H9 (cell line): Measurements from ENCODE around the gene MX2. TPM values are rescaled to one million over a fixed set of nuclear protein-coding genes. Genes with fewer than 3 reads are reported as not detected.

Experiments used
- DNase-seq: peaks from one replicate; pipeline ENCODE4 v3.0.0-alpha.2; 2017
- H2AFZ ChIP-seq: one replicate; pipeline ENCODE4 v1.6.1; 2013; ENCODE audit warnings: mild to moderate bottlenecking, low read length, control low read depth, moderate library complexity
- H2AK5ac ChIP-seq: 2 replicates; pipeline ENCODE4 v1.6.1; 2013; ENCODE audit warnings: low read length, control low read depth, mixed read lengths; ENCODE audit not compliant: insufficient read length
- H2BK120ac ChIP-seq: one replicate; pipeline ENCODE4 v1.6.1; 2013; ENCODE audit warnings: low read depth, mild to moderate bottlenecking, low read length, control low read depth, inconsistent platforms; ENCODE audit not compliant: poor library complexity, severe bottlenecking
- H2BK12ac ChIP-seq: 2 replicates; pipeline ENCODE4 v1.6.1; 2013; ENCODE audit warnings: low read length, control low read depth, mixed read lengths, low read depth; ENCODE audit not compliant: insufficient read length
- H2BK15ac ChIP-seq: 2 replicates; pipeline ENCODE4 v1.6.1; 2013; ENCODE audit warnings: low read depth, low read length, control low read depth
- H2BK20ac ChIP-seq: one replicate; pipeline ENCODE4 v1.6.1; 2013; ENCODE audit warnings: low read depth, mild to moderate bottlenecking, low read length, control low read depth, inconsistent platforms; ENCODE audit not compliant: poor library complexity, severe bottlenecking
- H2BK5ac ChIP-seq: 2 replicates; pipeline ENCODE4 v1.6.1; 2013; ENCODE audit warnings: low read length, control low read depth, mixed read lengths; ENCODE audit not compliant: insufficient read length
- H3K14ac ChIP-seq: 2 replicates; pipeline ENCODE4 v1.6.1; 2013; ENCODE audit warnings: low read length, control low read depth; ENCODE audit not compliant: insufficient read depth
- H3K18ac ChIP-seq: 2 replicates; pipeline ENCODE4 v1.6.1; 2013; ENCODE audit warnings: low read depth, mild to moderate bottlenecking, mixed read lengths, low read length, control low read depth; ENCODE audit not compliant: insufficient read length
- H3K23ac ChIP-seq: 2 replicates; pipeline ENCODE4 v1.6.1; 2013; ENCODE audit warnings: low read length, control low read depth, mixed read lengths, low read depth; ENCODE audit not compliant: insufficient read length
- H3K23me2 ChIP-seq: 2 replicates; pipeline ENCODE4 v1.6.1; 2013; ENCODE audit warnings: low read depth, mild to moderate bottlenecking, mixed read lengths, low read length, control low read depth; ENCODE audit not compliant: insufficient read length, poor library complexity, severe bottlenecking
- H3K27ac ChIP-seq: 2 replicates; pipeline ENCODE4 v1.5.1; 2013; ENCODE audit warnings: low read length, control low read depth, mixed read lengths, low read depth; ENCODE audit not compliant: insufficient read length
- H3K27me3 ChIP-seq: 2 replicates; pipeline ENCODE4 v1.6.1; 2013; ENCODE audit warnings: low read length, control low read depth, inconsistent platforms; ENCODE audit not compliant: insufficient read depth
- H3K4ac ChIP-seq: 2 replicates; pipeline ENCODE4 v1.6.1; 2013; ENCODE audit warnings: low read depth, mild to moderate bottlenecking, control low read depth, inconsistent platforms, low read length, moderate library complexity
- H3K4me1 ChIP-seq: 2 replicates; pipeline ENCODE4 v1.6.1; 2013; ENCODE audit warnings: low read length, control low read depth, inconsistent platforms; ENCODE audit not compliant: insufficient read depth
- H3K4me2 ChIP-seq: 2 replicates; pipeline ENCODE4 v1.6.1; 2013; ENCODE audit warnings: low read length, control low read depth, mixed read lengths; ENCODE audit not compliant: insufficient read length, insufficient read depth
- H3K56ac ChIP-seq: 2 replicates; pipeline ENCODE4 v1.6.1; 2013; ENCODE audit warnings: low read depth, mild to moderate bottlenecking, mixed read lengths, low read length, control low read depth; ENCODE audit not compliant: insufficient read length
- H3K79me1 ChIP-seq: 2 replicates; pipeline ENCODE4 v1.6.1; 2013; ENCODE audit warnings: low read depth, mild to moderate bottlenecking, moderate library complexity, low read length, control low read depth, inconsistent platforms; ENCODE audit not compliant: insufficient read depth, poor library complexity, severe bottlenecking
- H3K79me2 ChIP-seq: 2 replicates; pipeline ENCODE4 v1.6.1; 2013; ENCODE audit warnings: low read length, control low read depth, inconsistent platforms; ENCODE audit not compliant: insufficient read depth
- H3K9ac ChIP-seq: 2 replicates; pipeline ENCODE4 v1.6.1; 2013; ENCODE audit warnings: low read length, control low read depth, mixed read lengths; ENCODE audit not compliant: insufficient read length; ENCODE audit errors: extremely low read depth
- H3K9me3 ChIP-seq: one replicate; pipeline ENCODE4 v1.6.1; 2013; ENCODE audit warnings: low read depth, low read length, inconsistent platforms; ENCODE audit not compliant: control insufficient read depth
- H3T11ph ChIP-seq: one replicate; pipeline ENCODE4 v1.6.1; 2013; ENCODE audit warnings: mild to moderate bottlenecking, low read length, control low read depth, inconsistent platforms
- H4K20me1 ChIP-seq: one replicate; pipeline ENCODE4 v1.6.1; 2013; ENCODE audit not compliant: control insufficient read depth, insufficient read length, insufficient read depth
- H4K5ac ChIP-seq: 2 replicates; pipeline ENCODE4 v1.6.1; 2013; ENCODE audit warnings: low read depth, mild to moderate bottlenecking, mixed read lengths, low read length, control low read depth; ENCODE audit not compliant: insufficient read length
- H4K8ac ChIP-seq: replicated peaks from 2 replicates; pipeline ENCODE4 v1.6.1; 2013; ENCODE audit warnings: low read length, control low read depth, mixed read lengths, low read depth; ENCODE audit not compliant: insufficient read length
- H4K91ac ChIP-seq: 2 replicates; pipeline ENCODE4 v1.6.1; 2013; ENCODE audit warnings: low read depth, mild to moderate bottlenecking, moderate library complexity, mixed read lengths, low read length, control low read depth; ENCODE audit not compliant: insufficient read length
- H3K27ac Mint-ChIP-seq, 3 experiments: 2 replicates in 2 of 3; 3 replicates in 1 of 3; pipeline ENCODE4 v1.8.0; 2020 to 2021; ENCODE audit warnings: mixed read lengths in 3 of 3, mild to moderate bottlenecking in 1 of 3, moderate library complexity in 1 of 3
- H3K27me3 Mint-ChIP-seq: 2 replicates; pipeline ENCODE4 v1.8.0; 2021; ENCODE audit warnings: low read depth, mild to moderate bottlenecking, moderate library complexity, mixed read lengths
- H3K36me3 Mint-ChIP-seq, 3 experiments: 2 replicates in 2 of 3; 3 replicates in 1 of 3; pipeline ENCODE4 v1.8.0; 2020 to 2021; ENCODE audit warnings: low read depth in 3 of 3, mixed read lengths in 3 of 3; ENCODE audit not compliant: insufficient read depth in 1 of 3
- H3K4me1 Mint-ChIP-seq, 2 experiments: 2 replicates each; pipeline ENCODE4 v1.8.0; 2020; ENCODE audit warnings: mixed read lengths in 2 of 2
- H3K4me3 Mint-ChIP-seq, 2 experiments: 2 replicates in 1 of 2; 3 replicates in 1 of 2; pipeline ENCODE4 v1.8.0; 2020 to 2021; ENCODE audit warnings: mild to moderate bottlenecking in 2 of 2, mixed read lengths in 2 of 2, moderate library complexity in 1 of 2
- H3K9me3 Mint-ChIP-seq, 2 experiments: 2 replicates in 1 of 2; 3 replicates in 1 of 2; pipeline ENCODE4 v1.8.0; 2020; ENCODE audit warnings: mild to moderate bottlenecking in 2 of 2, mixed read lengths in 2 of 2, moderate library complexity in 1 of 2
- CTCF ChIP-seq: fragments of 200-600 bp; sonication (generic); conservative IDR thresholded peaks from 3 replicates; pipeline ENCODE4 v1.8.0; 2021; ENCODE audit warnings: antibody characterized with exemption, mild to moderate bottlenecking
- WGBS: extraction: QIAGEN DNeasy Blood & Tissue Kit; methylation state at CpG from one replicate; pipeline ENCODE4 v1.1.7; 2013; ENCODE audit warnings: missing lambda C conversion rate, low lambda C conversion rate, mixed read lengths; ENCODE audit not compliant: insufficient read length; ENCODE audit errors: extremely low coverage; 5-methylcytosine and 5-hydroxymethylcytosine counted together
- total RNA-seq: library from RNA; stranded (reverse); gene quantifications from 2 replicates; pipeline ENCODE4 v1.2.1, GENCODE V29; 2021

MX2 gene
- total RNA-seq, 1 experiment from 2014 or later: 1.8 TPM

- Histone ChIP-seq H2BK120ac (no peak overlapping the region), H2BK12ac (no peak overlapping the region), H3K79me2 (no peaks in the 10 kb centered on the region), H4K5ac (no peak overlapping the region), H4K20me1 (no peaks in the 10 kb centered on the region), H3K79me1 (no peaks in the 10 kb centered on the region), H3K4ac (no peak overlapping the region), H4K8ac (no peak overlapping the region), H2BK5ac (no peak overlapping the region), H2AK5ac (no peak overlapping the region), H4K91ac (no peak overlapping the region), H2BK20ac (no peak overlapping the region), H3K27ac (no peak overlapping the region), H3K14ac (no peak overlapping the region; the same call in 1 of the 2 replicates), H3K23me2 (no peaks in the 10 kb centered on the region), H3K56ac (no peak overlapping the region), H3K4me1 (peaks cover 3% of the 10 kb centered on the region; the same call in 1 of the 2 replicates), H3K9me3 (no peaks in the 10 kb centered on the region), H3K23ac (no peak overlapping the region), H3K9ac (no peak overlapping the region), H3K27me3 (no peaks in the 10 kb centered on the region), H3K4me2 (no peak overlapping the region), H2BK15ac (no peak overlapping the region), H2AFZ (no peak overlapping the region), H3T11ph (no peak overlapping the region), H3K18ac (no peak overlapping the region)
- TF ChIP-seq CTCF: no peak
- Mint-ChIP-seq H3K27me3 (no peaks in the 10 kb centered on the region), H3K27ac (no peak overlapping the region), H3K9me3 (peaks cover 8 to 11% of the 10 kb centered on the region in 2 experiments; a peak in 4 of 5 replicates), H3K4me1 (peaks cover 50% of the 10 kb centered on the region in 2 experiments), H3K36me3 (peaks cover 6 to 9% (median 8%) of the 10 kb centered on the region in 3 experiments; a peak in 6 of 7 replicates), H3K4me3 (no peak overlapping the region)
- WGBS: no CpG with 5 or more reads among the region's 6 CpGs
- DNase-seq: no peak
Measured at GRCh38 chr21:41458121-41458520, 96.3 kb downstream of the MX2 start.
